ENCODE data around the gene PRAMEF8.
"Not testable (repeated sequence)": the region's sequence is repeated elsewhere in the genome, so short reads cannot be mapped to it uniquely, and the experiment has no call there.

PRAMEF8 gene

DNA sequence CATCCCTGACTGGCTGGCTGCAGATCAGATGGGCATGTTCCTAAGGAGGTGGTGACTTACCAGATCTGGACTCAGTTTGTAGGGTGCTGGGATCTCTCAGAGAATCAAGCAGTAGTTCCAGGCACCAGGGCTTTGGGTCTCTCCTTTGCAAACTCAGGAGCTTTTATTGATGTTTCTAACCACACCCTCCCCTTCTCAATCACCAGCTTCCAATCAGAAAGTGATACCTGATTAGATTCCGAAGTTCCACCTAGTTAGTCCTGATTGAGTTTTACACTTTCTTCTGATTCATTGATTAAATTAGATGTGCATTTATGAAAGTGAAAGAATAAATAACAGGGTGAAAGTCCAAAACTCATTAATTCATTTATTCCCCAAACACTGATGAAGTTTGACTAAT, at the start of gene PRAMEF8:
TSS of gene PRAMEF8 (minus strand) at position 101 of the 400 bp plus-strand sequence. CDS start 1,046 bp downstream, outside the sequence.
- DNase-seq (ENCODE audit: low read depth in 2 of 2) = not testable (repeated sequence)

- DNase-seq (ENCODE audit: low read depth in 2 of 2) = not testable (repeated sequence)
Measured at GRCh38 chr1:13315281-13315680, 30.3 kb upstream of the PRAMEF8 start, which contains the start of gene PRAMEF15. TSS of gene PRAMEF15 (plus strand) at chr1:13315581. CDS start at chr1:13318408, 2,827 bp downstream.

GRCh38 chr1:13303239-13303638, 18.3 kb upstream of the PRAMEF8 start, which contains the start of gene PRAMEF33:
TSS of gene PRAMEF33 (plus strand) at chr1:13303539. CDS start at chr1:13305955, 2,416 bp downstream.
- DNase-seq (ENCODE audit: low read depth in 2 of 2) = not testable (repeated sequence)

DNA sequence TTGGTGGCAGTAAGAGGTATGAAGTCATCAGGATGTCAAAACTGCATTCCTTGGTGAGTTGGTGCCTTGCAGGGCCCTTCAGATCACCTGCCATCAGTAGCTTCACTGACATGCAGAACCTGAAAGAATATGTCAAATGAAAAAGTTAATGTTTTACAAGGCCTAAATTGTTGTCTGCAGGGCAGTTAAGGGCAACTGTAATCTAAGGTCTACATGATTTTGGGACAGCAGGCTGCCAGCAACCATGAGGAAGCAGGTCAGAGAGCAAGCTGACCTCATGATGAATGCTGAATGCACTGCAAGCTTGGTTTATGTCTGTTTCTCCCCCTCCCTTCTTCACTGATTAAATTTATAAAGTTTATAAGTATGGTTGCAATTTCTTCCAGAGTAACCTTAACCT, 17.3 kb upstream of the PRAMEF8 start:
- not testable (repeated sequence) for DNase-seq (ENCODE audit: low read depth in 2 of 2)

DNA sequence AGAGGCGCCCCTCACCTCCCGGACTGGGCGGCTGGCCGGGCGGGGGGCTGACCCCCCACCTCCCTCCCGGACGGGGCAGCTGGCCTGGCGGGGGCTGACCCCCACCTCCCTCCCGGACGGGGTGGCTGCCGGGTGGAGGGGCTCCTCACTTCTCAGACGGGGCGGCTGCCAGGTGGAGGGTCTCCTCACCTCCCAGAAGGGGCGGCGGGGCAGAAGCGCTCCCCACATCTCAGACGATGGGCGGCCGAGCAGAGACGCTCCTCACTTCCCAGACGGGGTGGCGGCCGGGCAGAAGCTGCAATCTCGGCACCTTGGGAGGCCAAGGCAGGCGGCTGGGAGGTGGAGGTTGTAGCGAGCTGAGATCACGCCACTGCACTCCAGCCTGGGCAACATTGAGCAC, 13.8 kb upstream of the PRAMEF8 start:
- not testable (repeated sequence) for DNase-seq (ENCODE audit: low read depth in 2 of 2)

- DNase-seq (ENCODE audit: low read depth in 2 of 2) = not testable (repeated sequence)
Measured at GRCh38 chr1:13297216-13297931, 12.4 kb upstream of the PRAMEF8 start.

DNA sequence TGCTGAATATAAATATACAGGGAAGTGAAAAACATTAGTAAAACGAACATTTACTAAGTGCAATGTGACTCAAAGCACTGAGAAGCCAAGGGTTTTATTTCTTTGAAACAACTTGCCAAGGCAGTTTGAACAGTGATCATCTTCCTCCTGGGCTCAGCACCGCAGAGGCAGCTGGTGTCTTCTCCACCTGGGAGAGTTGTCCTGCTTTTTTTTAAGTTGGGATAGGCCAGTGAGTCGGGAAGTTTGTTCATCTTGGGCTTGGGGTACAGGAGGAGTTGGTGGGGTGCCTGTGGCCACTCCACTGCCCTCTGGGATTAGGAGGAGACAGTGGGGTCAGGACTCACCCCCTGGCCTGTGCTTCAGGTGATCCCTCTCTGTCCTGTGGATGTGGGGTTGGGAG, 4.1 kb upstream of the PRAMEF8 start:
- DNase-seq (ENCODE audit: low read depth in 2 of 2) = not testable (repeated sequence)

GRCh38 chr1:13279617-13280016, 5.3 kb downstream of the PRAMEF8 start:
- not testable (repeated sequence) for DNase-seq (ENCODE audit: low read depth in 2 of 2)

DNA sequence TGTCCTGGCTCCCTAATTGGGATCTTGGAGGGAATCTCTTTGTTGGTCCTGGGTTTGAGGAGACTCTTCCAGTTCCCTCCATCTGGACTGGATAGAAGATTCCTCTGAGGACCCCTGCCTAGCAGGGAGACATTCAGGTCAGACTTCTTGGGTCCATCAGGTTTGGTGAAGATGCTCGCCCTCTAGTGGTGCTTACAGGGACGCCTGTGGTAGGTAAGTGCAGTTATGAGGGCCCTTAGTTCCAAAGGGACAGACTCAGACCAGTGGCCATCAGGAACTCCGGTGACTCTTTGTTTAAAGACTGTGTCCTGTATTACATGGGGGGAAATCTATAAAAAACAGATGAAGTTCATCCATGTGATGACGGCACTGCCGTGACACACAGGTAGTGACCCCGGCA, 7.9 kb downstream of the PRAMEF8 start:
- not testable (repeated sequence) for DNase-seq (ENCODE audit: low read depth in 2 of 2)

DNA sequence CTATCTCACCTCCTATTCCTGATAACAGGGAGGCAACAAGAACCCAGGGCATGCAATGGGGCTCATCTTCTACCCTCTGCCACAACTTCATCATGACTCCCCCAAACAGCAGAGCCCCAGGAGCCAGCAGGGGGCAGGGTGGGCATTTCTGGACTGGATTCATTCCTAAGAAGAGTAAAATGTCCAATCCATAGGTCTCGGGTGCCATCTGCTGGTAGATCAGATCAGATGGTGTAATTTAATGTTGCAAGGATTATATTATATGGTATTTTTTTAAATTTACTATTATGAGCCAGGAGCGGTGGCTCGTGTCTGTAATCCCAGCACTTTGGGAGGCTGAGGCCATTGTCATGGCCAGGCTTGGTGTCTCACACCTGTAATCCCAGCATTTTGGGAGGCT, 19.8 kb downstream of the PRAMEF8 start:
- DNase-seq (ENCODE audit: low read depth in 2 of 2) = not testable (repeated sequence)

DNA sequence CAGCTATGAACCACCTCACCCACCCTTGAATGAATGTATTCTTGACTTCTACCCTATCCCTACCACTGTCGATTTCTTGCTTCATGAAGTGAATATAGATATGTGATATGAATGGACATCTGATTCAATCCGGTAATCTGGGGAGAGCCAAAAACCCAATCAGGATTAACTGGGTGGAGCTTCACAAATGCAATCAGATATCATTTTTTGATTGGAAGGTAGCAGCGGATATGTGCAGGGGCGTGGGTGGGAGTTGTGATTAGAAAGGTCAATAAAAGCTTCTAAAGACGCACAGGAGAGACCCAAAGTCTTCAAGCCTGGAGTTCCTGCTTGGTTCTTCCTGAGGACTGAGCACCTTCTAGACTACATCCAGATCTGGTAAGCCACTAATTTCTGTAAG, 31.0 kb downstream of the PRAMEF8 start, which contains the start of gene PRAMEF5:
TSS of gene PRAMEF5 (plus strand) at position 301 of the 400 bp plus-strand sequence. CDS start 5,071 bp downstream, outside the sequence.
- not testable (repeated sequence) for DNase-seq (ENCODE audit: low read depth in 2 of 2)

DNA sequence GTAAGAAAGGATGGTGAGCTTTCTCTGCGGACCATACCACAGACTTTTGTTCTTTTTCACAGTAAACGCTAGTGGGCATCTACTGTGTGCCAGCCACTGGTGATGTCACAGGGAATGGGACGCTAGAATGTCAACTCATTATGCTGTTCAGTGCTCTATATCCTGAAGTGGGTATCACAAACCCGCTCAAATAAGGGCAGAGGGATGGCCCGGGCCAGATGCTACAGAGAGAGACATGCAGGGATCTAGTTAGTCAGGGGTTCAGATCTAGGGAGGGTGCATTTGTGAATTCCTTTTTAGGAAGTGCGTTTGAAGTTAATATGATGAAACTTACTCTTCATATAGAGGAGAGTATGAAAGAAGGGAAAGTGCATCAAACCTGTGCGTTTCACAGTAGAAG, 37.8 kb downstream of the PRAMEF8 start:
- DNase-seq (ENCODE audit: low read depth in 2 of 2) = not testable (repeated sequence)

DNA sequence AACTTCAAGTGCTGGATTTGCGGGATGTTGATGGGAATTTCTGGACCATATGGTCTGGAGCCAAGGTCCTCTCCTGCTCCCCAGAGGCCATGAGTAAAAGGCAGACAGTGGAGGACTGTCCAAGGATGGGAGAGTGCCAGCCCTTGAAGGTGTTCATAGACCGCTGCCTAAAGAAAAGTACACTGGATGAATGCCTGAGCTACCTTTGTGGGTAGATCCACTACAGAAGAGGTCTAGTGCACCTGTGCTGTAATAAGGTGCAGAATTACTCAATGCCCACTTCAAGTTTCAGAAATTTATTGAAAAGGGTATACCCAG, 38.4 kb downstream of the PRAMEF8 start:
- not testable (repeated sequence) for DNase-seq (ENCODE audit: low read depth in 2 of 2)

GRCh38 chr1:13245841-13246553, 38.9 kb downstream of the PRAMEF8 start:
- DNase-seq (ENCODE audit: low read depth in 2 of 2) = not testable (repeated sequence)

DNA sequence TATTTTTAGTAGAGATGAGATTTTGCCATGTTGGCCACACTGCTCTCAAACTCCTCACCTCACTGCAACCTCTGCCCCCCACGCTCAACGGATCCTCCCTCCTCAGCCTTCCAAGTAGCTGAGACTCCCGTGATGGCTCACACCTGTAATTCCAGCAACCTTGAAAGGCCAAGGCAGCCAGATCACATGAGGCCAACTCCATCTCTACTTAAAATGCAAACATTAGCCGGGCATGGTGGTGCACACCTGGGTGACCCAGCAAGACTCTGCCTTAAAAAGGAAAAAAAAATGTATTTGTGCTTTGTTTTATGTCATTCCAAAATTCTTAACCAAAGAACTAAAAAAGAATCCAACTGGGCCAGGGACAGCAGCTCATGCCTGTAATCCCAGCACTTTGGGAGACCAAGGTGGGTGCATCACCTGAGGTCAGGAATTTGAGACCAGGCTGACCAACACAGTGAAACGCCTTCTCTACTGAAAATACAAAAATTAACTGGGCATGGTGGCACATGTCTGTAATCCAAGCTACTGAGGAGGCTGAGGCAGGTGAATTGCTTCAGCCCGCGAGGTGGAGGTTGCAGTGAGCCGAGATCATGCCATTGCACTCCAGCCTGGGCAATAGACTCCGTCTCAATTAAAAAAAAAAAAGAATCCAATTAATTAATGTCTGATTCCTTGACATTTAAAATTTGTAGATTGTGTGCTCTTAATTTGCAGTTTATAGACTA, 41.2 kb downstream of the PRAMEF8 start:
- not testable (repeated sequence) for DNase-seq (ENCODE audit: low read depth in 2 of 2)

- not testable (repeated sequence) for DNase-seq (ENCODE audit: low read depth in 2 of 2)
Measured at GRCh38 chr1:13239633-13240032, 45.3 kb downstream of the PRAMEF8 start.

- DNase-seq (ENCODE audit: low read depth in 2 of 2) = not testable (repeated sequence)
Measured at GRCh38 chr1:13237572-13237971, 47.4 kb downstream of the PRAMEF8 start.

GRCh38 chr1:13234057-13234456, 50.9 kb downstream of the PRAMEF8 start:
- DNase-seq (ENCODE audit: low read depth in 2 of 2) = not testable (repeated sequence)

- not testable (repeated sequence) for DNase-seq (ENCODE audit: low read depth in 2 of 2)
Measured at GRCh38 chr1:13232056-13232455, 52.9 kb downstream of the PRAMEF8 start.

All from stimulated activated CD8-positive, alpha-beta memory T cell treated with anti-CD3 and anti-CD28 coated beads, Interleukin-2, amount 100 ng/mL, for 48 hours (primary cell).